ENCODE results near the gene ULK3. TPM values are rescaled to one million over a fixed set of nuclear protein-coding genes. Genes with fewer than 3 reads are reported as not detected.

The ULK3 gene
- total RNA-seq, 1 donor, result 17.7 TPM

DNA sequence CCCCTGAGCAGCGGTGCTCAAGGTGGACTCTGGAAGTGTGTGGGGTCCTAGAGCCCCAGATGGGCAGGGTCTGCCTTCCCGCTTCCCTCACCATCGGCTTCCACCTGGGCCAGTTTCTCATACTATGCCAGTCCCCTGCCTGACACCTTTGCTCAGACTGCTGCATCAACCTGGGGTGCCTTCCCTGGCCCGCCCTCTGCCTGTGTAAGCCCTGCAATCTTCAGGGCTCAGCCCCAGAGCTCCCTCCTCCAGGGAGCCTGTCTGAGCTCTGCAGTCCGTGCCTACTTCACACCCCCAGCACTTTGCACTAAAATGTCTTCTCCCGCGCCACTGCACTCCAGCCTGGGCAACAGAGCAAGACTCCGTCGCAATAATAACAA is 48.0 kb downstream of the ULK3 start:
- no peak overlapping the region for H3K4me3 ChIP-seq (ENCODE audit: low read depth, low read length)
- no peak for DNase-seq (ENCODE audit: low read depth)
- TF ChIP-seq, protein P1, sequence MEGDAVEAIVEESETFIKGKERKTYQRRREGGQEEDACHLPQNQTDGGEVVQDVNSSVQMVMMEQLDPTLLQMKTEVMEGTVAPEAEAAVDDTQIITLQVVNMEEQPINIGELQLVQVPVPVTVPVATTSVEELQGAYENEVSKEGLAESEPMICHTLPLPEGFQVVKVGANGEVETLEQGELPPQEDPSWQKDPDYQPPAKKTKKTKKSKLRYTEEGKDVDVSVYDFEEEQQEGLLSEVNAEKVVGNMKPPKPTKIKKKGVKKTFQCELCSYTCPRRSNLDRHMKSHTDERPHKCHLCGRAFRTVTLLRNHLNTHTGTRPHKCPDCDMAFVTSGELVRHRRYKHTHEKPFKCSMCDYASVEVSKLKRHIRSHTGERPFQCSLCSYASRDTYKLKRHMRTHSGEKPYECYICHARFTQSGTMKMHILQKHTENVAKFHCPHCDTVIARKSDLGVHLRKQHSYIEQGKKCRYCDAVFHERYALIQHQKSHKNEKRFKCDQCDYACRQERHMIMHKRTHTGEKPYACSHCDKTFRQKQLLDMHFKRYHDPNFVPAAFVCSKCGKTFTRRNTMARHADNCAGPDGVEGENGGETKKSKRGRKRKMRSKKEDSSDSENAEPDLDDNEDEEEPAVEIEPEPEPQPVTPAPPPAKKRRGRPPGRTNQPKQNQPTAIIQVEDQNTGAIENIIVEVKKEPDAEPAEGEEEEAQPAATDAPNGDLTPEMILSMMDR (IDR thresholded peaks at IDR 0.05; ENCODE audit: insufficient read depth, low read length), result no peak

DNA sequence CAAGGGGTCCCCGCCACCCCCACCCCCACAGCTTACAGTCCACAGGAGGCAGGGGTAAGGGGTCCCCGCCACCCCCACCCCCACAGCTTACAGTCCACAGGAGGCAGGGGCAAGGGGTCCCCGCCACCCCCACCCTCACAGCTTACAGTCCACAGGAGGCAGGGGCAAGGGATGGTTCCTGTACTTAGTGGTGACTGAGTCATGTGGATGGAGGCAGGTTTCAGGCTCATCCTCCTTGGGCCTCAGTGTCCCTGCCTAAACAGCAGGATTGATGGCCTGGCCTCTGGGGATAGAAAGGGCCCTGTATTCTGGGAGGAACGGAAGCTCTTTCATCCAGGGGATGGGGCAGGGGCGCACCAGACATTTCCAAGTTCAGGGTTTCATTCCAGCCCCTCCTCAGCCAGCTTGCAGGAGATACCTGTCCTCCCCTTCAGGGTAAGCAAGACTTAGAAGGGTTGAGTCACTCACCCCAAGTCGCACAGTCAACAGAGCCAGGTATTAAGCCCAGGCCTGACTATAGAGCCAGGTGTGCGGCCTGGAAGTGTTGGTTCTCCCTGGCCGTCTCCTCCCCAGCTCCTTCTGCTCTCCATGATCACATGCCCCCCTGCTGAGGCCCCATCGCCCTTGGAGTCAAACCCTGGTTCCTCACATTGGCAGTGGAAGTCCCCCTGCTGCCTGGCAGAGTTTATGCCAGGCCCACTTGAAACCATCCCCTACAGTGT is 48.5 kb downstream of the ULK3 start:
- TF ChIP-seq, protein P1 (IDR thresholded peaks at IDR 0.05; ENCODE audit: insufficient read depth, low read length), result no peak
- H3K4me3 ChIP-seq (ENCODE audit: low read depth, low read length), result no peak overlapping the region
- DNase-seq (ENCODE audit: low read depth), result no peak

DNA sequence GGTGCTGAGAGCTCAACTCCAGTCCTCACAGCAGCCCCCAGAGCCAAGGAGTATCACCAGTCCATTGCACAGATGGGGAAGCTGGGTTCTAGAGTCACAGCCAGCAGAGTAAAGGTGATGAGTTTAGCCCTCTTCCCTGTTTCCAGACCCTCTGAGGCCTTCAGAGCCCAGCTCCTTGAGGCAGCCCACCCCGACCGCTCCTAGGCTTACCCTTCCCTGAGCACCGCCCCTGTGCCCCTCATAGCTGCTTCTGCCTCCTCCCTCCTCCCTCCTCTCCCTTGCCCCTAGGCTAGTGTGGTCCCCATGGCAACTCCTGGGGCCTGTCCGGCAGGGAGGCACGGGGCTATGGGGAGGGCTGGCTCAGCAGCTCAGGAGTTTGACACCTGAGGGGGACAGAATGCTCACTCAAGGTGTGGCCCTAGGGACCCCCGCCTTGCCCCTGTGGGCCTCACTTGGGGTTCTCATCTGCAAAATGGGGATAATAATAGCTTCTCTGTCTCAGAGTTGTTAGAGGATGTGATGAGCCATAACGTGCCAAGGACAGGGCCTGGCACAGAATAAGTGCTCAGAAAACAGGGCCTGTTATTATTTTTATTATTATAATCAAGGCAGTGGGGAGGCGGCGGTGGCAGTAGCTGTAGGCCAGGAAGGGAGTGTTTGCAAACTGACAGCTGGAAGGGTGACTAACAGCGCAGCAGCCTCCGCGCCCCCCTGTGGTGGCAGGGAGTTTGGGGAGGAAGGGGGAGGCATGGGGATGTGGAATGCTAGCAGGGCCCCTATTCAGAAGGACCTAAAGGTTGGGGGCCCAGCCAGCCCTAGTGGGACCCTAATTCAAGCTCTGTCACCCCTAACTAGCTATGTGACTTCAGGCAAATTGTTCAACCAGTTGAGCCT is 49.6 kb downstream of the ULK3 start:
- no peak overlapping the region for H3K4me3 ChIP-seq (ENCODE audit: low read depth, low read length)
- TF ChIP-seq, protein P1 (IDR thresholded peaks at IDR 0.05; ENCODE audit: insufficient read depth, low read length), result no peak
- no peak for DNase-seq (ENCODE audit: low read depth)

DNA sequence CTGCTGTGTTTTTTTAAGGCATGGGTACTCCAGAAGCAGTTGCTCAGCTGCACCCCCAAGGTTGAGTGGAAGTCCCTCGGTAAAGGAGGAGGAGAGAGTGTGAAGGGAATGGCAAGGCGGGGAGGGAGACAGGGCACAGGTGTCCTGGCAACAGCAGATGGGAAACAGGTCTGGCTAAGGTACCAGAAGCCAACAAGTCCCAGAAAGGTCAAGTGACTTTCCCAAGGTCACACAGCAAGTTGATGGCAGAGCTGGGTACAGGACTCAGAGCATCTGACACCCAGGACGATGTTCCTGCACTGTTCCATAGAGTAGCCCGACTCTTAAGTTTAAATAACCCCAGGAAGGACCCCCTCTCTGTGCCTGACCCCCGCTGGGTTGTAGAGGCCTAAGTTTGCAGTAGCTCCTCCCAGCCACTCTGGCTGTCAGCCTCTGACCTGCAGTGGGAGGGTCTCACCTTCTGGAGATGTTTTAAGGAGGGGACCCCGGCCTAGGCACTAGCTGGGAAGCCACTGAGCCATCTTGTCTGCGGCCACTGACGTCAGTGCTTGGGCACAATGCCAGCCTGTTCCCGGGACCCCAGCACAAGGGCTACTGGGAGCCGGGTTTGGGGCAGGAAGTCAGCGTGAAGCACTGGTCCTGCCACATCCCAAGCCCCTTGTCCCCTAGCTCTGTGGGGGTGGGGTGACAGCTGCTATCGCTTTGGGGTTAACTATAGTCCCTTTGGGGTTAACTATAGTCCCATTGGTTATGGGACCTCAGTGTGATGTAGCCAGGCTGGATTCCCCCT is 50.5 kb downstream of the ULK3 start:
- TF ChIP-seq, protein P1 (IDR thresholded peaks at IDR 0.05; ENCODE audit: insufficient read depth, low read length), result no peak
- no peak for DNase-seq (ENCODE audit: low read depth)
- no peak overlapping the region for H3K4me3 ChIP-seq (ENCODE audit: low read depth, low read length)

DNA sequence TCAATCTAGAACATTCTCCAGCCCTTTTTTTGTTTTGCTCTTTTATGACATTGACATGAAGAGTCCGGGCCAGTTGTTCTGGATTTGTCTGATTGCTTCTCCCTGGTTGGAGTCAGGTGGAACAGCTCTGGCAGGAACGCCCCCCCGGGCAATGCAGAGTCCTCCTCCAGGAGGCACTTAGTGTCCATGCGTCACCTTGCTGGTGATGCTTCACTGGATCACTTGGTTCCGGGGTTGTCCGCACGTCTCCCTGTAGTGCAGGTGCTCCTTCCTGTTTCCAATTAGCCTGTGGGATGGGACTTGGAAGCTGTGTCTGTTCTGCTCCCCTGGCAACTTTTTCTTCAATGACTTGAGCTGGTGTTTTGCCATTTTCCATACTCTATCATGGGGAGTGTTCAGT is 51.3 kb downstream of the ULK3 start:
- H3K4me3 ChIP-seq (ENCODE audit: low read depth, low read length), result no peak overlapping the region
- TF ChIP-seq, protein P1 (IDR thresholded peaks at IDR 0.05; ENCODE audit: insufficient read depth, low read length), result no peak
- no peak for DNase-seq (ENCODE audit: low read depth)

DNA sequence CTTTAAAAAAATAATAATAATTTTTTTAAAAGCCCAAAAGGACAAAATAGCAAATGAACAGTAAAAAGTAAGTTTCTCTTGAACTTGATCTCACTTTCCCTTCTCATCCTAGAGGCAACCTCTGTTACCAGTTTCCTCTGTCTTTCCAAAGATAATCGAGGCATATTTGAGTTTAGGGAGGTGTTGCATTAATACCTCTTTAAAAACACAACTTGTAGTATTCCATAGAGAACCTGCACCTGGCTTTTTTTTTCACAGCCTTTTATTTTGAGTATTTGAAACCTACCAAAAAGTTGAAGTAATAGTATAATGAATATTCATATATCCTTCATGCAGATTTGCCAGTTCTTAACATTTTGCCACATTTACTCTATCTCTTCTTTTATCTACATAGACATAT is 51.9 kb downstream of the ULK3 start:
- TF ChIP-seq, protein P1 (IDR thresholded peaks at IDR 0.05; ENCODE audit: insufficient read depth, low read length), result no peak
- no peak for DNase-seq (ENCODE audit: low read depth)

More for the DNA sequence above, 51.9 kb downstream of the ULK3 start:
- no peak overlapping the region for H3K4me3 ChIP-seq (ENCODE audit: low read depth, low read length)

All from fibroblast of the aortic adventitia (primary cell).